Activated B cell treated with CpG ODN at 0.5 μM for 24 hours (primary cell): ENCODE data around the gene SCAF8. TPM values are rescaled to one million over a fixed set of nuclear protein-coding genes. Genes with fewer than 3 reads are reported as not detected.

ENCODE experiments used
- ATAC-seq: fragments of 200-7000 bp; cut with Tn5 transposase; one replicate; pipeline ENCODE4 v1.10.0; 2021; ENCODE audit warnings: low read depth, mild to moderate bottlenecking, moderate library complexity
- CTCF ChIA-PET: fragments of 350-600 bp; sonication (Branson Sonifier 250); formaldehyde crosslinking; loops from one replicate; lab custom pipeline; 2021; ENCODE audit warnings: antibody characterized with exemption; lab: Charles Lee
- POLR2A ChIA-PET: fragments of 350-600 bp; sonication (Branson Sonifier 250); formaldehyde crosslinking; loops from one replicate; lab custom pipeline; 2021; ENCODE audit warnings: antibody characterized with exemption; lab: Charles Lee
- DNase-seq: peaks from one replicate; pipeline ENCODE4 v3.0.0; 2022
- H3K27ac Mint-ChIP-seq: one replicate; pipeline ENCODE4 v1.8.0; 2020; ENCODE audit warnings: mixed read lengths
- H3K27me3 Mint-ChIP-seq: one replicate; pipeline ENCODE4 v1.8.0; 2021; ENCODE audit warnings: mixed read lengths
- H3K36me3 Mint-ChIP-seq: one replicate; pipeline ENCODE4 v1.8.0; 2021; ENCODE audit warnings: low read depth, mixed read lengths
- H3K4me1 Mint-ChIP-seq: one replicate; pipeline ENCODE4 v1.8.0; 2021; ENCODE audit warnings: mixed read lengths
- H3K4me3 Mint-ChIP-seq: one replicate; pipeline ENCODE4 v1.8.0; 2020; ENCODE audit warnings: mild to moderate bottlenecking, mixed read lengths
- H3K9me3 Mint-ChIP-seq: one replicate; pipeline ENCODE4 v1.8.0; 2020; ENCODE audit warnings: mixed read lengths
- CTCF ChIP-seq: fragments of 200-600 bp; IDR thresholded peaks from one replicate; pipeline ENCODE4 v1.8.0; 2022; ENCODE audit warnings: antibody characterized with exemption, mild to moderate bottlenecking
- intact Hi-C: fragments of 100-400 bp; cut with micrococcal nuclease; formaldehyde crosslinking; loops from one replicate; pipeline ENCODE4 v1.15.1; 2024
- total RNA-seq: library from RNA; stranded (reverse); gene quantifications from 2 replicates; pipeline ENCODE4 v1.2.3, GENCODE V29; 2022

Gene SCAF8
- total RNA-seq, 1 donor from 2014 or later = 65.2 TPM

DNA sequence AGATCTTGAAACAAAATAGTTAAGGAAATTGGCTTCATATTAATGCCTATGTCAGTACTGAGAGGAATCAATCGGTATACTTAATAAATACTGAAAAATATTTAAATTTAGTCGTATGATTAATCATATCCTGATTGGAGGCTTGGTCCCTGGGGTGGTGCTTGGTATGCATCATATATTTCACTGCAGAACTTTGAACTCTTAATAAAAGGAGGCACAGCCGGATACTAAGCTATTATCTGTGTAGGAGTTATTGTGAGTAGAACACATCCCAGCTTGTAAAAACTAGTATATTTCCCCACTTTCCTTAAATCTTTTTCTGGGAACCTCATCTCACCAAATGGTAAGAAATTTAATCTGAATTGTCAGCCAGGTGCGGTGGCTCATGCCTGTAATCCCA is 42.4 kb upstream of the SCAF8 start:
- ChIA-PET POLR2A (no interaction called here), CTCF (no interaction called here)
- no peak overlapping the region for H3K4me3 Mint-ChIP-seq
- H3K36me3 Mint-ChIP-seq = no peaks in the 10 kb centered on the region
- peaks cover 16% of the 10 kb centered on the region for H3K4me1 Mint-ChIP-seq
- no peak overlapping the region for H3K27ac Mint-ChIP-seq
- H3K27me3 Mint-ChIP-seq = no peaks in the 10 kb centered on the region
- TF ChIP-seq CTCF = no peak
- intact Hi-C loops = no loop called here
- DNase-seq (no peak), ATAC-seq (no peak)
- no peaks in the 10 kb centered on the region for H3K9me3 Mint-ChIP-seq

DNA sequence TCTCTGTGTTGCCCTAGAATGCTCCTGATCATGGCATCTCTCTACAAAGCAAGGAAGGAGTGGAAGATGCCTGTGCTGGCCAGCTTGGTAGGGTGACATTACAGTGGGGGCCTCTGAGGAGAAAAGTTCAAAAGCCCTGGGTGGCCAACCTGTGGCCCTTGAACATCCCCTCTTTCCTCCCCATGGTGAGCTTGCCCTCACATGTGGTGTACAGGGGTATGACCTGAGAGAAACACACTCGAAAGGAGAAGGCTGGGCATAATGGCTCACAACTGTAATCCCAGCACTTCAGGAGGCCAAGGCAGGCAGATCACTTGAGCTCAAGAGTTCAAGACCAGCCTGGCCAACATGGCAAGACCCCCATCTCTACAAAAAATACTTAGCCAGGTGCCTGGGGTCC is 36.6 kb upstream of the SCAF8 start:
- no peaks in the 10 kb centered on the region for H3K27me3 Mint-ChIP-seq
- ChIA-PET CTCF (no interaction called here), POLR2A (no interaction called here)
- no peaks in the 10 kb centered on the region for H3K9me3 Mint-ChIP-seq
- H3K36me3 Mint-ChIP-seq = no peaks in the 10 kb centered on the region
- DNase-seq (no peak), ATAC-seq (no peak)
- intact Hi-C loops = no loop called here
- no peaks in the 10 kb centered on the region for H3K4me1 Mint-ChIP-seq
- H3K27ac Mint-ChIP-seq = no peak overlapping the region
- TF ChIP-seq CTCF = no peak
- H3K4me3 Mint-ChIP-seq = no peak overlapping the region

GRCh38 chr6:154703124-154703523 is 30.1 kb upstream of the SCAF8 start:
- ATAC-seq (no peak), DNase-seq (no peak)
- CTCF ChIA-PET = no interaction called here
- no peak overlapping the region for H3K27ac Mint-ChIP-seq
- no peak overlapping the region for H3K4me3 Mint-ChIP-seq
- no peak for TF ChIP-seq CTCF
- peaks cover 4% of the 10 kb centered on the region for H3K27me3 Mint-ChIP-seq
- POLR2A ChIA-PET = no interaction called here
- no peaks in the 10 kb centered on the region for H3K4me1 Mint-ChIP-seq
- H3K9me3 Mint-ChIP-seq = no peaks in the 10 kb centered on the region
- H3K36me3 Mint-ChIP-seq = no peaks in the 10 kb centered on the region
- intact Hi-C loops = no loop called here

GRCh38 chr6:154705471-154706113 is 27.6 kb upstream of the SCAF8 start:
- intact Hi-C loops = no loop called here
- TF ChIP-seq CTCF = no peak
- H3K36me3 Mint-ChIP-seq = no peaks in the 10 kb centered on the region
- no peak for ATAC-seq
- peaks cover 4% of the 10 kb centered on the region for H3K27me3 Mint-ChIP-seq
- no peaks in the 10 kb centered on the region for H3K9me3 Mint-ChIP-seq
- no peak overlapping the region for H3K4me3 Mint-ChIP-seq
- ChIA-PET POLR2A (no interaction called here), CTCF (interaction anchor here (0.7 to 2.6 kb wide), 3 partner anchors 30 to 109 kb away, joined by 4 to 12 read pairs (median 6); no protein-coding TSS in a partner anchor)
- DNase-seq = no peak
- no peaks in the 10 kb centered on the region for H3K4me1 Mint-ChIP-seq
- no peak overlapping the region for H3K27ac Mint-ChIP-seq

GRCh38 chr6:154706389-154706788 is 26.8 kb upstream of the SCAF8 start:
- Mint-ChIP-seq H3K4me3 (no peak overlapping the region), H3K27me3 (peaks cover 4% of the 10 kb centered on the region), H3K4me1 (no peaks in the 10 kb centered on the region), H3K9me3 (no peaks in the 10 kb centered on the region), H3K36me3 (no peaks in the 10 kb centered on the region), H3K27ac (no peak overlapping the region)
- POLR2A ChIA-PET = no interaction called here
- no peak for DNase-seq
- CTCF ChIA-PET = interaction anchor here (1.9 to 2.6 kb wide), 2 partner anchors 31 to 98 kb away, joined by 6 to 12 read pairs; no protein-coding TSS in a partner anchor
- TF ChIP-seq CTCF = no peak
- intact Hi-C loops = no loop called here
- ATAC-seq = no peak
